ENCODE data around the gene KCNN1. TPM values are rescaled to one million over a fixed set of nuclear protein-coding genes. Genes with fewer than 3 reads are reported as not detected.

KCNN1 gene
- total and polyA plus RNA-seq, 9 of the 15 experiments (the other 6 are each of a cell fraction or from before 2014, with no cell fraction given), result 0.01 to 6.2 (median 0.72) TPM

- peak; percentile 57; the same call in 1 of the 2 replicates for TF ChIP-seq CREB1 (IDR thresholded peaks at IDR 0.05)
- peak; percentile 58; the same call in 1 of the 2 replicates for TF ChIP-seq CREB1 (CRISPR knock-in tag; IDR thresholded peaks at IDR 0.05)
- peak; percentile 80 for TF ChIP-seq RBM25 (IDR thresholded peaks at IDR 0.05; ENCODE audit: low read depth, low read length, severe bottlenecking)
- TF ChIP-seq NR4A1 (CRISPR knock-in tag; IDR thresholded peaks at IDR 0.05), result no peak
- peak; percentile 79 for TF ChIP-seq NR4A1 (tag; IDR thresholded peaks at IDR 0.05)
- 0 out of 2 replicates have a peak, but pooled peaks have one; percentile 56 for TF ChIP-seq ZNF311 (CRISPR knock-in tag; IDR thresholded peaks at IDR 0.05)
- peak; percentile 74 for TF ChIP-seq GTF3C2 (IDR thresholded peaks at IDR 0.05; ENCODE audit: borderline replicate concordance, extremely low read depth, insufficient read length)
- TF ChIP-seq ERF (CRISPR knock-in tag; IDR thresholded peaks at IDR 0.05), result no peak
- TF ChIP-seq KAT7 (CRISPR knock-in tag; IDR thresholded peaks at IDR 0.05; ENCODE audit: borderline replicate concordance), result no peak
- TF ChIP-seq SMAD3 (CRISPR knock-in tag; conservative IDR thresholded peaks at IDR 0.05), result no peak
- no peak for TF ChIP-seq MCM7 (IDR thresholded peaks at IDR 0.05)
- no peak for TF ChIP-seq FOXK1 (CRISPR knock-in tag; IDR thresholded peaks at IDR 0.05; ENCODE audit: borderline replicate concordance)
- TF ChIP-seq ZNF3 (CRISPR knock-in tag; IDR thresholded peaks at IDR 0.05), result no peak
- no peak for TF ChIP-seq CGGBP1 (CRISPR knock-in tag; IDR thresholded peaks at IDR 0.05)
- TF ChIP-seq NCOR1 (IDR thresholded peaks at IDR 0.05), result peak; percentile 96
- TF ChIP-seq ZNF707 (CRISPR knock-in tag; conservative IDR thresholded peaks at IDR 0.05), result no peak
- TF ChIP-seq MED1 (CRISPR knock-in tag; IDR thresholded peaks at IDR 0.05; ENCODE audit: borderline replicate concordance), result no peak
- peak; percentile 88 for TF ChIP-seq EGR1 (conservative IDR thresholded peaks at IDR 0.05)
- TF ChIP-seq POLR2G (IDR thresholded peaks at IDR 0.05; ENCODE audit: low read depth, low read length), result 0 out of 2 replicates have a peak, but pooled peaks have one; percentile 28
- peak; percentile 77; the same call in 1 of the 2 replicates for TF ChIP-seq PTBP1 (IDR thresholded peaks at IDR 0.05; ENCODE audit: low read depth, low read length)
- 0 out of 2 replicates have a peak, but pooled peaks have one; percentile 43 for TF ChIP-seq MITF (IDR thresholded peaks at IDR 0.05)
- no peak for TF ChIP-seq ZNF77 (CRISPR knock-in tag; IDR thresholded peaks at IDR 0.05)
- peak; percentile 80 for TF ChIP-seq SMARCA5 (IDR thresholded peaks at IDR 0.05)
- TF ChIP-seq PHF20 (IDR thresholded peaks at IDR 0.05; ENCODE audit: partially characterized antibody), result peak; percentile 77
- TF ChIP-seq CBX8 (IDR thresholded peaks at IDR 0.05; ENCODE audit: borderline replicate concordance, extremely low read depth, low read depth, low read length, poor library complexity, severe bottlenecking), result no peak
These were observed 33.0 kb downstream of the KCNN1 start (continued) for GRCh38 chr19:17999684-18000479.

All from K562 (cell line).